KMS-11 (cell line): ENCODE results near the gene PPM1M.

Source experiments
- H2AFZ ChIP-seq: fragments of 200-600 bp; sonication (generic); 2 replicates; pipeline ENCODE4 v1.6.1; 2016; ENCODE audit warnings: antibody characterized with exemption, mixed run types, low read depth
- H3K27ac ChIP-seq: fragments of 200-600 bp; sonication (generic); 2 replicates; pipeline ENCODE4 v1.6.1; 2016; ENCODE audit warnings: mild to moderate bottlenecking, mixed run types
- H3K27me3 ChIP-seq: fragments of 200-600 bp; sonication (generic); 2 replicates; pipeline ENCODE4 v1.6.1; 2017; ENCODE audit warnings: mild to moderate bottlenecking, low read depth, mixed run types, moderate library complexity; ENCODE audit not compliant: insufficient read depth
- H3K36me3 ChIP-seq: fragments of 200-600 bp; sonication (generic); 2 replicates; pipeline ENCODE4 v1.6.1; 2017; ENCODE audit warnings: mild to moderate bottlenecking, mixed run types; ENCODE audit not compliant: insufficient read depth
- H3K4me1 ChIP-seq: fragments of 200-600 bp; sonication (generic); 2 replicates; pipeline ENCODE4 v1.6.1; 2016; ENCODE audit warnings: mild to moderate bottlenecking, low read depth, mixed run types; ENCODE audit not compliant: poor library complexity, severe bottlenecking
- H3K4me2 ChIP-seq: fragments of 200-600 bp; sonication (generic); 2 replicates; pipeline ENCODE4 v1.7.0; 2016; ENCODE audit warnings: mild to moderate bottlenecking, mixed run types
- H3K4me3 ChIP-seq: fragments of 200-600 bp; sonication (generic); IDR thresholded peaks from 2 replicates; pipeline ENCODE4 v1.6.1; 2017; ENCODE audit warnings: low read depth, low read length, mixed read lengths; ENCODE audit not compliant: insufficient read depth
- H3K79me2 ChIP-seq: fragments of 200-600 bp; sonication (generic); 2 replicates; pipeline ENCODE4 v1.6.1; 2016; ENCODE audit warnings: low read depth, mixed run types; ENCODE audit not compliant: insufficient read depth
- H3K9ac ChIP-seq: fragments of 200-600 bp; sonication (generic); 2 replicates; pipeline ENCODE4 v1.6.1; 2016; ENCODE audit warnings: mild to moderate bottlenecking, mixed run types
- H4K20me1 ChIP-seq: fragments of 200-600 bp; sonication (generic); 2 replicates; pipeline ENCODE4 v1.6.1; 2016; ENCODE audit warnings: mild to moderate bottlenecking, mixed run types; ENCODE audit not compliant: insufficient read depth
- CTCF ChIP-seq: fragments of 200-600 bp; sonication (generic); conservative IDR thresholded peaks from 2 replicates; pipeline ENCODE4 v1.6.1; 2017; ENCODE audit warnings: low read depth, mild to moderate bottlenecking, antibody characterized with exemption, low read length, moderate library complexity, mixed read lengths

The PPM1M gene

DNA sequence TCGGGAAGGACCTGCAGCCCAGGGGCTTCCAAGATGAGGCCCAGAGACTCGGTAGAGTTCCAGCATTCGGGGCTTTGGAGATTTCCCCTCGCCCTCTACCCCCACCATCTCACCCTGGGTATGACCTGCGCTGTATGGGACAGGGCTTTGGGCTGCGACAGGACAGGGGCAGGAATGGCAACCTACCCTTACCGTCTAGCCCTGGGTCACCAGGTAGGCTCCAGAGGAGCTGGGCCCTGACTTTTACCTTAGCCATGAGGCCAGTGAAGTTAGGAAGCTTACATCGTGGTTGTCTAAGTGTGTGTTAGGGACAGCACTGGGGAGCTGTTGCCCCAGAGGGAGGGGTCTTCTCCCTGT is 683 bp downstream of the PPM1M start:
- Histone ChIP-seq H3K27ac (no peak overlapping the region), H2AFZ (peak overlapping the region; percentile 61; the same call in 1 of the 2 replicates), H3K4me3 (no peak overlapping the region), H4K20me1 (no peaks in the 10 kb centered on the region), H3K79me2 (no peaks in the 10 kb centered on the region), H3K36me3 (no peaks in the 10 kb centered on the region), H3K4me2 (peak overlapping the region; percentile 63), H3K27me3 (no peaks in the 10 kb centered on the region), H3K9ac (peak overlapping the region; percentile 61; the same call in 1 of the 2 replicates), H3K4me1 (peaks cover 12% of the 10 kb centered on the region)
- TF ChIP-seq CTCF = no peak

DNA sequence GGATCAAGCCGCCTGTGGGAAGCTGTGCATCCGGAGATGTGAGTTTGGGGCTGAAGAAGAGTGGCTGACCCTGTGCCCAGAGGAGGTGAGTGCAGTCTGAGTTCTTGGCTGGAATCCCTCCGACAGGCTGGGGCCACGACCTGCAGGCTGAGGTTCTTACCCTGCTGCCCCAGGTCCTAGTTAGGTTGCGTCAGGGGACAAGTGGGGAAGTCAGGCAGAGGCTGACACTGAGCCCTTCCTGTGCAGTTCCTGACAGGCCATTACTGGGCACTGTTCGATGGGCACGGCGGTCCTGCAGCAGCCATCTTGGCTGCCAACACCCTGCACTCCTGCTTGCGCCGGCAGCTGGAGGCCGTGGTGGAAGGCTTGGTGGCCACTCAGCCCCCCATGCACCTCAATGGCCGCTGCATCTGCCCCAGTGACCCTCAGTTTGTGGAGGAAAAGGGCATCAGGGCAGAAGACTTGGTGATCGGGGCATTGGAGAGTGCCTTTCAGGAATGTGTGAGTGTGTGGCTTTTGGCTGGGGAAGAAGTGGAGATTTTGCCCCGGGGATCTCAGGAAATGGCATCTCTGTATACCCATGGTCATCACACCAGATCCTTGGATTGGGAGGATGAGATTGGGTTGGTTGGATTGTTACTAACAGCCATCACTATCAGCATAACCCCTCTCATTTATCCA is 1.3 kb downstream of the PPM1M start:
- Histone ChIP-seq H3K4me3 (no peak overlapping the region), H3K79me2 (no peaks in the 10 kb centered on the region), H3K4me2 (peak overlapping the region; percentile 63; the same call in 1 of the 2 replicates), H4K20me1 (no peaks in the 10 kb centered on the region), H3K4me1 (peaks cover 6% of the 10 kb centered on the region), H3K27me3 (no peaks in the 10 kb centered on the region), H2AFZ (no peak overlapping the region), H3K9ac (no peak overlapping the region), H3K36me3 (no peaks in the 10 kb centered on the region), H3K27ac (no peak overlapping the region)
- no peak for TF ChIP-seq CTCF

DNA sequence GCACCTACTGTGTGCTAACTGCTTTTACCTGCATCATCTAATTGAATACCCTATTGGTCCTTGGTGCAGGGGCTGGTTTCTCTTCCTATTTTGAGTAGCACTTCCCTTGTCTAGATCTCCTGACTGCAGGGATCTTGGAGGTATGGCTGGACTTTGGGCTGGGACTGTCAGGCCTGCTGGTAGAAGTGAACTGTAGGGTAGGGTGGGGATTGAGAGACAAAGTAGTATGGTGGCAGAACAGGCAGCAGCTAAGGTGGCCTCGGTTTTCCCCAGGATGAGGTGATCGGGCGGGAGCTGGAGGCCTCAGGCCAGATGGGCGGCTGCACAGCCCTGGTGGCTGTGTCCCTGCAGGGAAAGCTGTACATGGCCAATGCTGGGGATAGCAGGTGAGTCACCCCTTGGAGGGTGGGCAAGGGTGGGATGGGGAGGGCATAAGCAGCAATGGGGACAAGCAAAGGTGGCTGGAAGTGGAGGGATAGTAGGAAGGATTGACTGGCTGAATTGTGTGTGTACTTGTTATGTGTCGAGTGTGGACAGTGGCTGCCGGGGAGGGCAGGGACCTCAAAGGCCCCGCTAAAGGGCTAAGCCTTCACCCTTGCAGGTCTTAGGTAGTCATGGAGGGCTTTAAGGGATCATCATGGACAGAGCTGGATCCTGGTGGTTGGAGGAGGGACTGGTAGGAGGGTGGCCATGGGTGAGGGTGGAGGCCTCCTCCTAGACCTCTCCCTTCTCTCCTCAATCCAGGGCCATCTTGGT is 2.0 kb downstream of the PPM1M start:
- H3K4me2 ChIP-seq = no peak overlapping the region

DNA sequence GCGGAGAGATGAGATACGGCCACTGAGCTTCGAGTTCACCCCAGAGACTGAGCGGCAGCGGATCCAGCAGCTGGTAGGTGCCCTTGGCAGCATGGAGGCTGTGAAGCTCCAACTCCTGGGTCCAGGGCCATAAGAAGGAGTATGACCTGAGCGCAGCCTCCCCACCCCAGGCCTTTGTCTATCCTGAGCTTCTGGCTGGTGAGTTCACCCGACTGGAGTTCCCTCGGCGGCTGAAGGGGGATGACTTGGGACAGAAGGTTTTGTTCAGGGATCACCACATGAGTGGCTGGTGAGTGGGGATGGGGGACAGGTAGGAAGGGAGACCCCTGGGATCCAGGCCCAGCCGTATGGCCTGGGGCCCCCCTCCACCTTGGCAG is 2.6 kb downstream of the PPM1M start:
- Histone ChIP-seq H3K4me3 (no peak overlapping the region), H3K4me2 (no peak overlapping the region), H4K20me1 (no peaks in the 10 kb centered on the region), H3K4me1 (peaks cover 12% of the 10 kb centered on the region), H3K9ac (no peak overlapping the region), H3K27ac (no peak overlapping the region), H3K79me2 (no peaks in the 10 kb centered on the region), H3K36me3 (no peaks in the 10 kb centered on the region), H3K27me3 (no peaks in the 10 kb centered on the region), H2AFZ (no peak overlapping the region)
- no peak for TF ChIP-seq CTCF

More for the DNA sequence above, 2.0 kb downstream of the PPM1M start:
- no peak overlapping the region for H3K4me3 ChIP-seq
- peaks cover 7% of the 10 kb centered on the region for H3K4me1 ChIP-seq
- no peak for TF ChIP-seq CTCF
- no peak overlapping the region for H3K27ac ChIP-seq
- H4K20me1 ChIP-seq = no peaks in the 10 kb centered on the region
- no peaks in the 10 kb centered on the region for H3K79me2 ChIP-seq
- no peak overlapping the region for H3K9ac ChIP-seq
- H3K36me3 ChIP-seq = no peaks in the 10 kb centered on the region
- H2AFZ ChIP-seq = no peak overlapping the region
- no peaks in the 10 kb centered on the region for H3K27me3 ChIP-seq
